OCI-LY1 (cell line): ENCODE measurements around the gene WWOX.

Experiments used
- H2AFZ ChIP-seq: fragments of 200-600 bp; sonication (generic), shearing (Covaris generic); 2 replicates; pipeline ENCODE4 v1.6.0; 2014; ENCODE audit warnings: antibody characterized with exemption, mild to moderate bottlenecking, low read length
- H3F3A ChIP-seq: fragments of 200-600 bp; sonication (generic), shearing (Covaris generic); 2 replicates; pipeline ENCODE4 v1.6.0; 2014; ENCODE audit warnings: mild to moderate bottlenecking, antibody characterized with exemption, low read length, moderate library complexity; ENCODE audit not compliant: insufficient read depth
- H3K27ac ChIP-seq: fragments of 200-600 bp; sonication (generic); 2 replicates; pipeline ENCODE4 v1.5.1; 2014; ENCODE audit warnings: low read length, mixed run types, mild to moderate bottlenecking, low read depth; ENCODE audit not compliant: poor library complexity, severe bottlenecking
- H3K27me3 ChIP-seq: fragments of 200-600 bp; sonication (generic); 2 replicates; pipeline ENCODE4 v1.6.0; 2014; ENCODE audit warnings: antibody characterized with exemption, mild to moderate bottlenecking, low read length, moderate library complexity; ENCODE audit not compliant: insufficient read depth
- H3K36me3 ChIP-seq: fragments of 200-600 bp; sonication (generic); 2 replicates; pipeline ENCODE4 v1.6.1; 2014; ENCODE audit warnings: mild to moderate bottlenecking, antibody characterized with exemption, low read length, moderate library complexity, mixed read lengths; ENCODE audit not compliant: insufficient read depth
- H3K4me1 ChIP-seq: fragments of 200-600 bp; sonication (generic); 2 replicates; pipeline ENCODE4 v1.5.1; 2014; ENCODE audit warnings: mild to moderate bottlenecking, low read length, moderate library complexity; ENCODE audit not compliant: insufficient read depth, severe bottlenecking
- H3K4me2 ChIP-seq: fragments of 200-600 bp; sonication (generic), shearing (Covaris generic); 2 replicates; pipeline ENCODE4 v1.6.1; 2014; ENCODE audit warnings: low read length
- H3K4me3 ChIP-seq: fragments of 200-600 bp; sonication (generic); 2 replicates; pipeline ENCODE4 v1.5.1; 2014; ENCODE audit warnings: low read length, low read depth, mild to moderate bottlenecking, mixed read lengths; ENCODE audit not compliant: poor library complexity, severe bottlenecking
- H3K79me2 ChIP-seq: fragments of 200-600 bp; shearing (Covaris generic); 2 replicates; pipeline ENCODE4 v1.6.1; 2016; ENCODE audit warnings: mixed run types, low read length, mixed read lengths; ENCODE audit not compliant: insufficient read depth
- H3K9ac ChIP-seq: fragments of 200-600 bp; sonication (generic), shearing (Covaris generic); 2 replicates; pipeline ENCODE4 v1.6.1; 2014; ENCODE audit warnings: mild to moderate bottlenecking, low read length, mixed read lengths
- H3K9me2 ChIP-seq: fragments of 200-600 bp; sonication (generic), shearing (Covaris generic); 2 replicates; pipeline ENCODE4 v1.6.1; 2014; ENCODE audit warnings: low read depth, mild to moderate bottlenecking, low read length, mixed read lengths
- H3K9me3 ChIP-seq: fragments of 200-600 bp; shearing (Covaris generic); 2 replicates; pipeline ENCODE4 v1.6.1; 2014; ENCODE audit warnings: low read length, mixed read lengths
- H4K20me1 ChIP-seq: fragments of 200-600 bp; sonication (generic), shearing (Covaris generic); 2 replicates; pipeline ENCODE4 v1.6.0; 2016; ENCODE audit warnings: mild to moderate bottlenecking, low read length; ENCODE audit not compliant: insufficient read depth
- CTCF ChIP-seq: fragments of 200-600 bp; sonication (generic), shearing (Covaris generic); IDR thresholded peaks from 2 replicates; pipeline ENCODE4 v1.5.1; 2017; ENCODE audit warnings: mild to moderate bottlenecking, antibody characterized with exemption, low read length, moderate library complexity, mixed read lengths
- EZH2 ChIP-seq: fragments of 200-600 bp; sonication (generic), shearing (Covaris generic); IDR thresholded peaks from 2 replicates; pipeline ENCODE4 v1.8.0; 2017; ENCODE audit warnings: borderline replicate concordance, mixed run types, mild to moderate bottlenecking, antibody characterized with exemption, low read length, moderate library complexity, mixed read lengths

The WWOX gene

GRCh38 chr16:78146807-78147206, 47.4 kb downstream of the WWOX start:
- no peak for TF ChIP-seq EZH2
- no peak for TF ChIP-seq CTCF
- no peak overlapping the region for H3K27ac ChIP-seq

DNA sequence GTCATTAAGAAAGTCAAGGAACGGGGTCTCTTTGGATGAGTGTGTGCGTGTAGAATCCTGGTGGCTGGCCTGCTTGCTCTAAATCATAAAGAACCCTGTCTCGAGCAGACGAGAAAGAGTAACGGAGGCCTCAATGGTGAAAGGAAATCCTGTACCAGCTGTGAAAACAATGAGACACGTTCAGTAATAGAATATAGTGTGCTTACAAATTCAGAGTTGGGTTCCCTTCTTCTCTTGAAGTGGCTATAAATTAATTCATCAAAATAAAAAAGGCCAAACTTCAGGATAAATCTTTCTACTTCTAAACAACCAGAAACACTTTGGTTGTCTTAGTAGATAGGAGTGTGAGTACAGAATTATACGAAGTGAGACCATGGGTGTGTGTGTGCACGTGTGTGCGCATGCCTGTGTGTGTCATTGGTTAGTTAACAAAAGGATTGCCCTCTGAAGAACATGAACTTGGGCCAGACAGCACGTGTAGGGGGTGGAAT, 48.5 kb downstream of the WWOX start:
- no peaks in the 10 kb centered on the region for H3F3A ChIP-seq
- no peaks in the 10 kb centered on the region for H3K4me1 ChIP-seq
- no peak overlapping the region for H3K4me2 ChIP-seq
- no peak overlapping the region for H2AFZ ChIP-seq
- TF ChIP-seq EZH2 (no peak), CTCF (no peak)
- H3K27me3 ChIP-seq = no peaks in the 10 kb centered on the region
- no peaks in the 10 kb centered on the region for H3K9me2 ChIP-seq
- H3K36me3 ChIP-seq = no peaks in the 10 kb centered on the region
- no peaks in the 10 kb centered on the region for H3K9me3 ChIP-seq
- no peaks in the 10 kb centered on the region for H4K20me1 ChIP-seq
- H3K9ac ChIP-seq = no peak overlapping the region
- H3K4me3 ChIP-seq = no peak overlapping the region
- no peak overlapping the region for H3K27ac ChIP-seq
- H3K79me2 ChIP-seq = no peaks in the 10 kb centered on the region

More at GRCh38 chr16:78146807-78147206, 47.4 kb downstream of the WWOX start:
- no peak overlapping the region for H2AFZ ChIP-seq
- H4K20me1 ChIP-seq = no peaks in the 10 kb centered on the region
- H3K4me3 ChIP-seq = no peak overlapping the region
- H3K9me3 ChIP-seq = no peaks in the 10 kb centered on the region
- no peaks in the 10 kb centered on the region for H3F3A ChIP-seq
- H3K79me2 ChIP-seq = no peaks in the 10 kb centered on the region
- no peak overlapping the region for H3K4me2 ChIP-seq
- H3K4me1 ChIP-seq = no peaks in the 10 kb centered on the region
- H3K36me3 ChIP-seq = no peaks in the 10 kb centered on the region
- no peaks in the 10 kb centered on the region for H3K9me2 ChIP-seq
- H3K9ac ChIP-seq = no peak overlapping the region
- no peaks in the 10 kb centered on the region for H3K27me3 ChIP-seq

DNA sequence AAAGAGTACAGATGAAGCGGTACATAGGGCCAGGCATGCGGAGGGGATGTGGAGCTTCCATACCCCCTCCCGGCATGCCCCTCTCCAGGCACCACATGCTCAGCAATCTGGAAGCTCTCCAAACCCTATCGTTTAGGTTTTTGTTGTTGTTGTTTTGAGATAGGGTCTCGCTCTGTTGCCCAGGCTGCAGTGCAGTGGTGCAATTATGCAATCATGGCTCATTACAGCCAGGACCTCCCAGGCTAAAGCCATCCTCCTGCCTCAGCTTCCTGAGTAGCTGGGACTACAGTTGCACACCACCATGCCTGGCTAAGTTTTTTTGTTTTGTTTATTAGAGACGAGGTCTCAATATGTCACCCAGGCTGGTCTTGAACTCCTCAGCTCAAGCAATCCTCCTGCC, 50.8 kb downstream of the WWOX start:
- H3K4me2 ChIP-seq = no peak overlapping the region
- H3K79me2 ChIP-seq = no peaks in the 10 kb centered on the region
- H3K36me3 ChIP-seq = no peaks in the 10 kb centered on the region
- no peaks in the 10 kb centered on the region for H3K27me3 ChIP-seq
- H4K20me1 ChIP-seq = no peaks in the 10 kb centered on the region
- H3K9me2 ChIP-seq = no peaks in the 10 kb centered on the region
- no peaks in the 10 kb centered on the region for H3K9me3 ChIP-seq
- H3K4me3 ChIP-seq = no peak overlapping the region
- TF ChIP-seq EZH2 (no peak), CTCF (no peak)
- H2AFZ ChIP-seq = no peak overlapping the region
- H3F3A ChIP-seq = no peaks in the 10 kb centered on the region
- H3K27ac ChIP-seq = no peak overlapping the region
- H3K4me1 ChIP-seq = no peaks in the 10 kb centered on the region
- no peak overlapping the region for H3K9ac ChIP-seq
